ENCODE measurements around the gene CACNB4.

The CACNB4 gene

GRCh38 chr2:151828143-151828889 is 270.5 kb downstream of the CACNB4 start, which contains the start of gene ARL5A:
TSS of gene ARL5A (minus strand) at chr2:151828421. CDS start at chr2:151828176, 245 bp downstream.
- peak; percentile 96 for DNase-seq
- in situ Hi-C loops (cut with HindIII; ENCODE audit: low pct_ligation_motif_present, low pct_unique_long_range_greater_than_20kb, low sequenced_read_pairs): no loop called here

- DNase-seq: peak; percentile 50
- in situ Hi-C loops (cut with HindIII; ENCODE audit: low pct_ligation_motif_present, low pct_unique_long_range_greater_than_20kb, low sequenced_read_pairs): no loop called here
Measured at GRCh38 chr2:151827564-151828142, 271.2 kb downstream of the CACNB4 start.

GRCh38 chr2:151826737-151827157 is 272.1 kb downstream of the CACNB4 start:
- DNase-seq: no peak
- in situ Hi-C loops (cut with HindIII; ENCODE audit: low pct_ligation_motif_present, low pct_unique_long_range_greater_than_20kb, low sequenced_read_pairs): no loop called here

- in situ Hi-C loops (cut with HindIII; ENCODE audit: low pct_ligation_motif_present, low pct_unique_long_range_greater_than_20kb, low sequenced_read_pairs): no loop called here
- no peak for DNase-seq
Measured at GRCh38 chr2:151824886-151825285, 274.0 kb downstream of the CACNB4 start.

GRCh38 chr2:151823651-151824050 is 275.2 kb downstream of the CACNB4 start:
- in situ Hi-C loops (cut with HindIII; ENCODE audit: low pct_ligation_motif_present, low pct_unique_long_range_greater_than_20kb, low sequenced_read_pairs): no loop called here
- no peak for DNase-seq

GRCh38 chr2:151819920-151820319 is 278.9 kb downstream of the CACNB4 start:
- DNase-seq: no peak
- in situ Hi-C loops (cut with HindIII; ENCODE audit: low pct_ligation_motif_present, low pct_unique_long_range_greater_than_20kb, low sequenced_read_pairs): no loop called here

GRCh38 chr2:151817929-151818328 is 280.9 kb downstream of the CACNB4 start:
- DNase-seq: no peak
- in situ Hi-C loops (cut with HindIII; ENCODE audit: low pct_ligation_motif_present, low pct_unique_long_range_greater_than_20kb, low sequenced_read_pairs): no loop called here

GRCh38 chr2:151816843-151817242 is 282.0 kb downstream of the CACNB4 start:
- no peak for DNase-seq
- in situ Hi-C loops (cut with HindIII; ENCODE audit: low pct_ligation_motif_present, low pct_unique_long_range_greater_than_20kb, low sequenced_read_pairs): no loop called here

GRCh38 chr2:151815821-151816489 is 282.9 kb downstream of the CACNB4 start:
- in situ Hi-C loops (cut with HindIII; ENCODE audit: low pct_ligation_motif_present, low pct_unique_long_range_greater_than_20kb, low sequenced_read_pairs): no loop called here
- DNase-seq: no peak

GRCh38 chr2:151810489-151810888 is 288.4 kb downstream of the CACNB4 start:
- in situ Hi-C loops (cut with HindIII; ENCODE audit: low pct_ligation_motif_present, low pct_unique_long_range_greater_than_20kb, low sequenced_read_pairs): no loop called here
- DNase-seq: no peak

- DNase-seq: no peak
- in situ Hi-C loops (cut with HindIII; ENCODE audit: low pct_ligation_motif_present, low pct_unique_long_range_greater_than_20kb, low sequenced_read_pairs): no loop called here
Measured at GRCh38 chr2:151809073-151809383, 289.8 kb downstream of the CACNB4 start.

GRCh38 chr2:151808258-151809072 is 290.4 kb downstream of the CACNB4 start:
- DNase-seq: peak; percentile 46
- in situ Hi-C loops (cut with HindIII; ENCODE audit: low pct_ligation_motif_present, low pct_unique_long_range_greater_than_20kb, low sequenced_read_pairs): no loop called here

GRCh38 chr2:151805961-151806360 is 292.9 kb downstream of the CACNB4 start:
- in situ Hi-C loops (cut with HindIII; ENCODE audit: low pct_ligation_motif_present, low pct_unique_long_range_greater_than_20kb, low sequenced_read_pairs): no loop called here
- DNase-seq: no peak

- DNase-seq: no peak
- in situ Hi-C loops (cut with HindIII; ENCODE audit: low pct_ligation_motif_present, low pct_unique_long_range_greater_than_20kb, low sequenced_read_pairs): no loop called here
Measured at GRCh38 chr2:151805343-151805742, 293.5 kb downstream of the CACNB4 start.

GRCh38 chr2:151803811-151804210 is 295.0 kb downstream of the CACNB4 start:
- no peak for DNase-seq
- in situ Hi-C loops (cut with HindIII; ENCODE audit: low pct_ligation_motif_present, low pct_unique_long_range_greater_than_20kb, low sequenced_read_pairs): no loop called here

GRCh38 chr2:151802315-151802714 is 296.5 kb downstream of the CACNB4 start:
- in situ Hi-C loops (cut with HindIII; ENCODE audit: low pct_ligation_motif_present, low pct_unique_long_range_greater_than_20kb, low sequenced_read_pairs): no loop called here
- DNase-seq: no peak

- DNase-seq: no peak
- in situ Hi-C loops (cut with HindIII; ENCODE audit: low pct_ligation_motif_present, low pct_unique_long_range_greater_than_20kb, low sequenced_read_pairs): no loop called here
Measured at GRCh38 chr2:151799886-151800292, 299.0 kb downstream of the CACNB4 start.

GRCh38 chr2:151796774-151797173 is 302.1 kb downstream of the CACNB4 start:
- in situ Hi-C loops (cut with HindIII; ENCODE audit: low pct_ligation_motif_present, low pct_unique_long_range_greater_than_20kb, low sequenced_read_pairs): no loop called here

GRCh38 chr2:151795646-151796240 is 303.1 kb downstream of the CACNB4 start:
- in situ Hi-C loops (cut with HindIII; ENCODE audit: low pct_ligation_motif_present, low pct_unique_long_range_greater_than_20kb, low sequenced_read_pairs): no loop called here
- DNase-seq: no peak

More at GRCh38 chr2:151796774-151797173, 302.1 kb downstream of the CACNB4 start:
- peak; percentile 6 for DNase-seq

All from ACHN (cell line).